Measurements from ENCODE around the gene SORCS2.

The SORCS2 gene

GRCh38 chr4:7291372-7292114 lies 99.2 kb downstream of the SORCS2 start:
- POLR2A ChIA-PET: no interaction called here
- H3K9me3 ChIP-seq (ENCODE audit: control insufficient read depth, insufficient read depth, low read depth, low read length): no peaks in the 10 kb centered on the region
- no peaks in the 10 kb centered on the region for H3K4me1 ChIP-seq (ENCODE audit: control insufficient read depth, insufficient read depth, low read length)
- TF ChIP-seq ZIC2 (tag by site-specific recombination; IDR thresholded peaks at IDR 0.05) (peak; percentile 55), ZNF112 (tag by site-specific recombination; IDR thresholded peaks at IDR 0.05) (no peak), ZNF658 (tag by site-specific recombination; IDR thresholded peaks at IDR 0.05) (no peak), ZNF600 (tag by site-specific recombination; IDR thresholded peaks at IDR 0.05) (no peak)
- no peak overlapping the region for H3K27ac ChIP-seq (ENCODE audit: extremely low read depth, low read depth, low read length)
- H3K36me3 ChIP-seq (ENCODE audit: control insufficient read depth in 2 of 2, insufficient read depth in 1 of 2, low read length in 2 of 2): no peaks in the 10 kb centered on the region
- no peak overlapping the region for H3K4me3 ChIP-seq (ENCODE audit: low read depth, low read length)
- CTCF ChIA-PET: interaction anchor here (0.7 kb wide), 2 partner anchors 100 kb away, joined by 3 read pairs; no protein-coding TSS in a partner anchor

GRCh38 chr4:7293703-7294102 lies 101.4 kb downstream of the SORCS2 start:
- ChIA-PET CTCF (no interaction called here), POLR2A (no interaction called here)
- no peaks in the 10 kb centered on the region for H3K9me3 ChIP-seq (ENCODE audit: control insufficient read depth, insufficient read depth, low read depth, low read length)
- no peak overlapping the region for H3K4me3 ChIP-seq (ENCODE audit: low read depth, low read length)
- H3K36me3 ChIP-seq (ENCODE audit: control insufficient read depth in 2 of 2, insufficient read depth in 1 of 2, low read length in 2 of 2): no peaks in the 10 kb centered on the region
- no peaks in the 10 kb centered on the region for H3K4me1 ChIP-seq (ENCODE audit: control insufficient read depth, insufficient read depth, low read length)
- H3K27ac ChIP-seq (ENCODE audit: extremely low read depth, low read depth, low read length): no peak overlapping the region
- TF ChIP-seq, protein P1, sequence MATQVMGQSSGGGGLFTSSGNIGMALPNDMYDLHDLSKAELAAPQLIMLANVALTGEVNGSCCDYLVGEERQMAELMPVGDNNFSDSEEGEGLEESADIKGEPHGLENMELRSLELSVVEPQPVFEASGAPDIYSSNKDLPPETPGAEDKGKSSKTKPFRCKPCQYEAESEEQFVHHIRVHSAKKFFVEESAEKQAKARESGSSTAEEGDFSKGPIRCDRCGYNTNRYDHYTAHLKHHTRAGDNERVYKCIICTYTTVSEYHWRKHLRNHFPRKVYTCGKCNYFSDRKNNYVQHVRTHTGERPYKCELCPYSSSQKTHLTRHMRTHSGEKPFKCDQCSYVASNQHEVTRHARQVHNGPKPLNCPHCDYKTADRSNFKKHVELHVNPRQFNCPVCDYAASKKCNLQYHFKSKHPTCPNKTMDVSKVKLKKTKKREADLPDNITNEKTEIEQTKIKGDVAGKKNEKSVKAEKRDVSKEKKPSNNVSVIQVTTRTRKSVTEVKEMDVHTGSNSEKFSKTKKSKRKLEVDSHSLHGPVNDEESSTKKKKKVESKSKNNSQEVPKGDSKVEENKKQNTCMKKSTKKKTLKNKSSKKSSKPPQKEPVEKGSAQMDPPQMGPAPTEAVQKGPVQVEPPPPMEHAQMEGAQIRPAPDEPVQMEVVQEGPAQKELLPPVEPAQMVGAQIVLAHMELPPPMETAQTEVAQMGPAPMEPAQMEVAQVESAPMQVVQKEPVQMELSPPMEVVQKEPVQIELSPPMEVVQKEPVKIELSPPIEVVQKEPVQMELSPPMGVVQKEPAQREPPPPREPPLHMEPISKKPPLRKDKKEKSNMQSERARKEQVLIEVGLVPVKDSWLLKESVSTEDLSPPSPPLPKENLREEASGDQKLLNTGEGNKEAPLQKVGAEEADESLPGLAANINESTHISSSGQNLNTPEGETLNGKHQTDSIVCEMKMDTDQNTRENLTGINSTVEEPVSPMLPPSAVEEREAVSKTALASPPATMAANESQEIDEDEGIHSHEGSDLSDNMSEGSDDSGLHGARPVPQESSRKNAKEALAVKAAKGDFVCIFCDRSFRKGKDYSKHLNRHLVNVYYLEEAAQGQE (tag by site-specific recombination; IDR thresholded peaks at IDR 0.05): peak; percentile 64; the same call in 1 of the 2 replicates
- no peak for TF ChIP-seq KLF7 (tag by site-specific recombination; IDR thresholded peaks at IDR 0.05; ENCODE audit: borderline replicate concordance)

DNA sequence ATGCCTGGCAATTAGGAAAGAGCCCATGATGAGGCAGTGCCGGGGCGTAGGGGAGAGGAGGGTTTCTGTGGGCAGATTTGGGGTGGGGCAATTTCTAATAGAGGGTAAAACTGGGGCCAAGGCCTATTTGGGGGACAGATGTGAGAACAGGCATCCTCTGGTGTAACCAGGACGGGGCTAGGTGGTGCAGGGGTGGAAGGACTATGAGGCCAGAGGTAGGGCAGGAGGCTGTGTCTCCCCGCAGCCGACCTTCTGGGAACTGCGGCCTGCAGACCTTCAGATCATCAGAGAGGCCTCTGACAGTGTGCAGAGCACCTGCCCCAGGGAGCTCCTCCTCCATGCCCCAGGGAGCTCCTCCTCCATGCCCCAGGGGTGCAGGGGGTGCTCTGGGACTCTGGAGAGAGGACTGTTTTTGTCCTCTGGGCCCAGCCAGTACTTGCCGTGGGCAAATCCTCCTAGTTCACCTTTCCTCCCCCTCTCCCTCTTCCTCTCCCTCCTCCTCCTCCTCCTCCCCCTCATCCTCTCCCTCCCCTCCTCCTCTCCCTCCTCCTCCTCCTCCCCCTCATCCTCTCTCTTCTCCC lies 101.9 kb downstream of the SORCS2 start:
- CTCF ChIA-PET: no interaction called here
- POLR2A ChIA-PET: no interaction called here
- Histone ChIP-seq H3K27ac (ENCODE audit: extremely low read depth, low read depth, low read length) (no peak overlapping the region), H3K4me1 (ENCODE audit: control insufficient read depth, insufficient read depth, low read length) (no peaks in the 10 kb centered on the region), H3K36me3 (ENCODE audit: control insufficient read depth in 2 of 2, insufficient read depth in 1 of 2, low read length in 2 of 2) (no peaks in the 10 kb centered on the region), H3K4me3 (ENCODE audit: low read depth, low read length) (no peak overlapping the region), H3K9me3 (ENCODE audit: control insufficient read depth, insufficient read depth, low read depth, low read length) (no peaks in the 10 kb centered on the region)
- TF ChIP-seq FEZF1 (tag by site-specific recombination; IDR thresholded peaks at IDR 0.05): no peak
- no peak for TF ChIP-seq ZNF24 (tag by site-specific recombination; IDR thresholded peaks at IDR 0.05)
- no peak for TF ChIP-seq TRIM28 (IDR thresholded peaks at IDR 0.05; ENCODE audit: borderline replicate concordance, low read length)
- TF ChIP-seq ZNF785 (tag by site-specific recombination; IDR thresholded peaks at IDR 0.05): no peak

DNA sequence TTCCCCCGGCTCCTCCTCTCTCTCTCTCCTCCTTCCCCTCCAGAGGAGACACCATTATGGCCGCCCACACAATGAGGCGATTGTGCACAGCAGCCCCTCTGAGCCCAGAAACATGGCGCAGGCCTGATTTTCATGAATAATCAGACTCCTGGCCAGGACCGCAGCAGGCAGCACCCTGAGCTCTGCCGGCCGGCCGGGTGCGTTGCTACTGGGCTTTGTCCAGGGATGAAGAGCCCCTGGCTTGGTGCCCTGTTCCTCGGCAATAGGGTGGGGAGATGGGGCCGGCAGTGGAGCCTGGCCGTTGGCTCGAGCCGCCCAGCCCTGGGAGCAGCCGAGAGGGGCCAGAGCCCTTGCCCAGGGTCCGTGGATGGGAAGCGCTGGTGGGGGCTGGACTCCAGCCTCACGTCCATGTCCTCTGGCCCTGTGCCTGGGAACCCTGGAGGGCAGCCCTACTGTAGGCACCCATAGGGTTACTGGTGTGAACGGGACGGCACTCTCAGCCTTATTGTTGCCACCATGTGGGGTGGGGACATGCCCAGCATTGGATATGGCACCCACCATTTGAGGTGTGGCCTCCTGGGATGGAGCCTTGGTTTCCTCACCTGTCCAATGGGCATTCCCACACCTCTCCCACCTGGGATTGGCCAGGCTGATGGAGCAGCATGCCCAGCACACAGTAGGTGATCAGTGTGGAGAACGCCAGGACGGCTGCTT lies 103.0 kb downstream of the SORCS2 start:
- no peak overlapping the region for H3K27ac ChIP-seq (ENCODE audit: extremely low read depth, low read depth, low read length)
- POLR2A ChIA-PET: no interaction called here
- TF ChIP-seq ZNF692 (tag by site-specific recombination; IDR thresholded peaks at IDR 0.05): no peak
- 0 out of 2 replicates have a peak, but pooled peaks have one; percentile 8 for TF ChIP-seq EGR2 (tag by site-specific recombination; IDR thresholded peaks at IDR 0.05; ENCODE audit: low read depth)
- peak; percentile 38 for TF ChIP-seq ZFHX2 (tag by site-specific recombination; conservative IDR thresholded peaks at IDR 0.05)
- no peaks in the 10 kb centered on the region for H3K9me3 ChIP-seq (ENCODE audit: control insufficient read depth, insufficient read depth, low read depth, low read length)
- H3K4me3 ChIP-seq (ENCODE audit: low read depth, low read length): no peak overlapping the region
- CTCF ChIA-PET: interaction anchor here (0.6 to 1.4 kb wide), 6 partner anchors 26 to 222 kb away, joined by 3 to 17 read pairs (median 4); partner anchors contain the start of gene SORCS2
- no peaks in the 10 kb centered on the region for H3K36me3 ChIP-seq (ENCODE audit: control insufficient read depth in 2 of 2, insufficient read depth in 1 of 2, low read length in 2 of 2)
- H3K4me1 ChIP-seq (ENCODE audit: control insufficient read depth, insufficient read depth, low read length): no peaks in the 10 kb centered on the region

Data from HEK293 (cell line).